HG02763 (cell line): ENCODE measurements around the gene HMX1.

ENCODE experiments used
- ATAC-seq: cut with Tn5 transposase; IDR thresholded peaks from one replicate; pipeline ENCODE4 v1.9.1; 2021; ENCODE audit warnings: mild to moderate bottlenecking, moderate library complexity; ENCODE audit not compliant: unreplicated experiment

Gene HMX1

GRCh38 chr4:8843597-8843996, 28.0 kb downstream of the HMX1 start:
- ATAC-seq, result no peak

- no peak for ATAC-seq
Measured at GRCh38 chr4:8842614-8843013, 29.0 kb downstream of the HMX1 start.

DNA sequence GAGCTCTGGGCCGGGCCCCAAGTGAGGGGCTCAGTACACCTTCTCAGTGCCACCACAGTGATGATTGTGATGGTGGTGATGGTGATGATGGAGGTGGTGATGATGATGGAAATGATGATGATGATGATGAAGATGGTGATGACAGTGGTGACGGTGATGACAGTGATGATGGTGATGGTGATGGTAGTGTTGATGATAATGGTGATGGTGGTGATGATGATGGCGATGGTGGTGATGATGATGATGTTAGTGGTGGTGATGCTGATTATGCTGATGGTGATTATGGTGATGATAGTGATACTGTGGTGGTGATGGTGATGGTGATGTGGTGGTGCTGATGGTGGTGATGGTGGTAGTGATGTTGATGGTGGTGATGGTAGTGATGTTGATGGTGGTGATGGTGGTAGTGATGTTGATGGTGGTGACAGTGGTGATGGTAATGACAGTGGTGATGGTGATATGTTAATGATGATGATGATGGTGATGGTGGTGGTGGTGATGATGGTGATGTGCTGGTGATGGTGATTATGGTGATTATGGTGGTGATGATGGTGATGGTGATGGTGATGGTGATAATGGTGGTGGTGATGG, 29.9 kb downstream of the HMX1 start:
- no peak for ATAC-seq

GRCh38 chr4:8840816-8841455, 30.7 kb downstream of the HMX1 start:
- no peak for ATAC-seq

DNA sequence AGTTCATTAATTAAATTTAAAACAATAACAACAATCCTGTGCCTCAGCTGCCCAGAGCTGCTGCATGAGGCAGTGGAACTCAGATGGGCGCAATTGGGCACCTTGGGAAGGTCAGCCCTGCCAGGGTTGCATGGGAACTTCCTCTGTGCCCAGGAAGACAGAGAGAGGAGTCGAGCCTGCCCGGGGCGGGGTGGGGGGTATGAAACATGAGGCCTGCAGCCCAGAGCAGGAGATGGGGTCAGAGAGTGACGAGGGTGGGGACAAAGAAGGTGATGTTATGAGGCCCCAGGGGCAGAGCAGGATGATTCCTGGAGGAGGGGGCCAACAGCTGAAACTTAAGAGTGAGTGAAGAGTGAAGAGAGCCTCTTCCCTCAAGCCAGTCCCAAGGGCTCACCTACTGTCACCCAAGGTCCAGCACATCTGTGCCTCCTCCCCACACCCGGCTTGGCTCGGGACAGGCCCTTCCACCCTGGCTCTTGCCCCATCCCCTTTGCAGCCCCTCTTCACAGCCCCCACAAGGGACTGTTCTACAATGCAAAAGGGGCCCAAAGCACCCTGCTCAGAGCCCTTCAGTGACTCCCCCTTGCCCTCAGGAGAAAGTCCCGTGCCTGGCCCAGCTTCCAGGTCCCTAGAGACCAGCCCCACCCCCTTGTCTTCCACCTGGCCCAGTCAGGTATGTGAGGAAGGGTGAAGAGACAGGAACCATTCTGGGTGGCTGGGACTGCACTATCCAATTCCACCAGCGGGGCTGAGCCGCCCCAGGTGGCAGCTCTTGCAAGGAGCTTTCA, 31.4 kb downstream of the HMX1 start:
- no peak for ATAC-seq

- ATAC-seq, result no peak
Measured at GRCh38 chr4:8838961-8839431, 32.6 kb downstream of the HMX1 start.

DNA sequence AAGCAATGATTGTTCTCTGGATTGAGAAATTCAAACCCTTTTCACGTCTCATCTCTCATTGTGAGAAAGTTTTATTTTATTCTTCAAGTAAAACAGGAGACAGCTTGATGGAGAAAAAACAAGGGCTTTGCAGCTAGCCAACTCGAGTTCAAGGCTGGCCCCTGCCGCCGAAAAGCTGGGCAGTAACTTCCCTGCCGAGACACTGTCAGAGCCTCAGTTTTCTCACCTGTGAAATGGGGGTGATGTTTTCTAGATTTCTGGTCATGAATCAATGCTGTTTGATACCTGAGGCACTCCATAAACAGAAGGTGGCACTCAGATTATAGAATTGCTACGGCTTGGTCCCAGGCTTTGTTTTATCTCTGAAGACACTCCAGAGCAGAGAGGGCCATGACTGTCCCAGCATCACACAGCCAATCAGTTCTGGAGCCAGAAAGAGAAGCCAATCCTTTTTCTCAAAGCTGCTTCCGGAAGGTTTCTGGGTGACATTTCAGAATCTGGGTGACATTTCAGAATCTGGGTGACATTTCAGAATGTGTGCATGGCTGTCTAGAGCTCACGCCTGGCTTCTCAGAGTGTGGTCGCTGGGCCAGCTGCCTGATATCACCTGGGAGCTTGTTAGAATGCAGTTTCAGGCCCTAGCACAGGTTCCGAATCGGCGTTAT, 33.2 kb downstream of the HMX1 start:
- no peak for ATAC-seq

- no peak for ATAC-seq
Measured at GRCh38 chr4:8837181-8837841, 34.3 kb downstream of the HMX1 start.

DNA sequence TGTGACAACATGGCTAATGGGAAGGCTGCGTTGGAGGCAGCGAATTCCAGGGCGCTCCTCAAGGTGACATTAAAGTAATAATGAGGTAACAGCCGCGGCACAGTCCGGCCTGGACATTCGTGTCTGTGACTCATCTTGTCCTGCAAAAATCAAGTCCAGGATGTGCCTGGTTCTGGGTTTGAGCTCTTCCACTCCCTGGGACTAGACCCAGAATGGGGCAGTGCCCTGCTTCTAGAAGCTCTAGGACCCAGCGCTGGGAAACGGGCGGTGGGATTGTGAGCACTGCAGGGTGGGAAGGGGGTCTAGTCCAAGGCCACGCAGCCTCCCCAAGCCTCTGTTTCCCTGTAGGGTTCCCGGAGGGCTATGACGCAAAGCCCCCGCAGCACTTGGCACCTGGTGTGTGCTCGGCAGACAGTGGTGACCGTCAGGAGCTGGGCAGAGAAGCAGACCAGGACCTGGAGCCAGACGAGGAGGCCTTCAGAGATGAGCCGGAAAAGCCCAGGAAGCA, 34.9 kb downstream of the HMX1 start:
- ATAC-seq, result no peak

- no peak for ATAC-seq
Measured at GRCh38 chr4:8835521-8836365, 35.9 kb downstream of the HMX1 start.

GRCh38 chr4:8834681-8835220, 36.9 kb downstream of the HMX1 start:
- ATAC-seq, result no peak

DNA sequence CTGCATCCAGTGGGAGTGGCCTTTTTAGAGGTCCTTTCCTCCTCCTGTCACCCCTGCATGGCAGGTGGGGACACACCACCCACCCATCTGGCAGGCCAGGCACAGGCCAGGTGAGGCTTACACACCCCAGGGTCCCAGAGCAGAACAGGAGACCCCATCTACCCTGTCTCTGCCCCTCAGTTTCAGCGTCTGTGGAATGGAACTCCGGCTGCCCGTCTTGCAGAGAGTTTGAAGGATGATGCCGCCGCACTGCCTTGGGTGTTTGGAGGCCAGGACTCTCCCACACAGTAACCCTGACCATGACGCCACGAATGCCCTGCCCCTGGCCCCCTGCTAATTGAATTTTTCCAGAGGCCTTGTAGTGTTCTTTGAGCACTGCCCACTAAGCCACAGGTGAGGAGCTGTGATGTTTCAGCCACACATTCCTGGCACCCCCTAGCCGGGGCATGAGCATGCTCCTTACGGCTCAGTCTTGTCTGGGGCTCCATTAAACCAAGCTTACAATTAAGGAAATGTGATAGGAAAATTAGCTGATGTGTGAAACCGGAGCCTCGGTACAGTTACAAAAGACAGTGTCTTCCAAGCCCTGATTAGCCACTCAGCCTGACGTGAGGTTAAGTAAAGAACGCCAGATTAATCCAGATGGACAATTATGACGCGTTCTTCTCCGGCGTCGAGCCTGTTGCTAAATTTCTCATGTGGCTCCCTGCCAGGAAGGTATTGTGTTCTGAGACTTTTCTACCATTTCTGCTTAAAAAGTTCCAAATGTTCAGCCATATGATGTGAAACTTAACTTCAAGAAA, 39.3 kb downstream of the HMX1 start:
- no peak for ATAC-seq

DNA sequence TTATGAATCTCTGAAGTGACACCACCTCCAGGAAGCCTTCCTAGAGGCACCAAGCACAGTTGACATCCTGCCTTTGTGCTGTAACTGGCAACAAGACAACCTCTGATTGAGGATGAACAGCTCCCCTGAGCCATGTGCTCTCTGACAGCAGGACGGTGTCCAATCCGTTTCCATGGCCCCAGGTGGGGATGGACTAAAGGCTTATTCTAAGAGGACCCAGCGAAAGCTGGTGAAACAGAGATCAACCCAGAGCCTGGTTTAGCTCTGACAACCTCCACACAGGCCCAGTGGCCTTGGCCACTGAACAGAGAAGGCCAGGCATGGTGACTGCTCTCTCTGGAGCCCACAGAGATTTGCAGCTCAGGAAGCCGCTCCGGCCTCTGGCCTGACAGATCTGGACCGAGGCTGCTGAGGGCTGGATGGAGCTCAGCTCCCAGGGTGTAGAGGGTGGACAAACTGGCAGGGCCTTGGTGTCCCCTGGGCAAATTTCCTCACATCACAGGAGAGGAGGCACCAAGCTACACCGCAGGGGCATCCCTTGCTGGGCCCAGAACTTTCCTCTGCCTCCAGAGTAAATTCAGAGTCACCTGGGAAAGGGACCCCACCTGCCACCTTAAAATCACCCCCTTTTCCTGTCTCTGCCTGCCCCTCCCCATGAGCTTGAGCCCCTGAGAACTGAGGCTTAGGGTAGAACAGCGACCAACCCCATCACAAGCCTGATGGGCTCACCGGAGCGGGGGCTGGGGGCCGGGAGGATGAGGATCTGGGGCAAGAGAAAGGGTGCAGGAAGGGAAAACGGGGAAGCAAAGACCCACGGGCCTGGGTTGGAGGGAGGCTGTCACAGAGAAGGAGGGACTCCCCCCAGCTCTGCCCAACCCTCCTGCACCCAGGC, 40.2 kb downstream of the HMX1 start:
- no peak for ATAC-seq

DNA sequence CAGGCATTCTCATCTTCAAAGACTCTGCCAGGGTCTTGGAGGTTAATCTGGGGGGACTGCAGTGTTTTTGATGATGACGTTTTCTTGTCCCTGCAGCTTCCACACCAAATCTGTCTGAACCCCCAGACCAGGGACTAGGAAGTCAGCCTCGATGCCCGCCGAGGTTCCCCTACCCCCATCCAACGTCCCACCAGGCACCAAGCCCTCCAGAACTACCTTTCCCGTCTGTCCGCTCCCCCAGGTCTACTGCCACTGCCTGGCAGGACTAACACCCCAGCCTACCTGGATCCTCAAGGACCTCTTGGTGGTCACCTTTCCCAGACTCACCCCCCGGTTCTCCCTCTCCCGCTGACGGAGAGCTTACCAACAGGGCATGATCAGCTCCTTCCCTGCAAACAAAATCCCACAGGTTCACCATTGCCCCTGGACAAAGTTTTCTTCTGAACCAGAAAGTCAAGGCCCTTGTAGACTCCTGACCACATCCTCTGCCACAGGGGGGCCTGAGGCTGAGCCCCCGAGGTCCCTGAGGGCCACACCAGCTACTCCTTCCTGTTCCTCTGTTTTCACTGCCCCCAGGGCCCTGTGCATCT, 40.9 kb downstream of the HMX1 start:
- no peak for ATAC-seq

DNA sequence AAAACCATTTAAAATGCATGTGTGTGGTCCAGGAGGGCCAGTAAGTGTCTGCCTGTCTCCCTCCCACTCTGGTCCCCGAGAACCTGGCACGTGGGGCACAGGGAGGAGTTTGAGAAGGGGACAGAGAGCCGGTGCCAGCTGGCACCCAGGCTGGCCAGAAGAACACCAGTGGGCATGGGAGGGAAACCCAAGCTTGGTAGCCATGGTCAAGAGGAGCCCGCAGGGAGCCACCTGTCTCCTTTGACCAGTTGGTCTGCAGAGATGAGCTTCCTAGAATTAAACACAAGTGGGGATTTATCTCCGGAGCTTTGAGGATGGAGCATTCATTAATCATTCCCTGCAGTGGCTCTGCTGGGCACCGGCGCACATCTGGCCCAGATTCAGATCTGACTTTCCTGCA, 41.6 kb downstream of the HMX1 start:
- no peak for ATAC-seq

DNA sequence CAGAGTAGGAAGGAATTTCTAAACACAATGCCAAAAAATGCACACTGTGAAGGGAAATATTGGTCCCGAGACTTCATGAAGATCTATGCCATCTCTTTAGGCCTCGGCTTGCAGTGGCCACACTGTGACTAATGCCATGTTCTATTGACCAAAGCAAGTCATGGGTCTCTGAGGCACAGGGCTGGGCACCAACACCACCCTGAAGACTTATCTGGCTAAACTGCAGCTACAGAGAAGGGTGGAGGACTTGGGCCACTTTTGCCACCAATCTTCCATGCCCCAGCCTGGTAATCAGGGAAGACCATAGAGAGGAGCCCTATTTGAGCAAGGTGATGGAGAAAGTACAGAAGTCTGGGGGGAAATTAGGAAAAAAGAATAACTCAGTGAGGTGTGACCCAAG, 42.1 kb downstream of the HMX1 start:
- ATAC-seq, result no peak

GRCh38 chr4:8828869-8829268, 42.8 kb downstream of the HMX1 start:
- ATAC-seq, result no peak
